CD1c-positive myeloid dendritic cell (primary cell): ENCODE measurements around the gene INAFM1.
"Not testable (repeated sequence)": the region's sequence is repeated elsewhere in the genome, so short reads cannot be mapped to it uniquely, and the experiment has no call there.

ENCODE experiments used
- DNase-seq: peaks from one replicate; pipeline ENCODE4 v3.0.0-alpha.2; 2016; ENCODE audit errors: extremely low spot score

INAFM1 gene

DNA sequence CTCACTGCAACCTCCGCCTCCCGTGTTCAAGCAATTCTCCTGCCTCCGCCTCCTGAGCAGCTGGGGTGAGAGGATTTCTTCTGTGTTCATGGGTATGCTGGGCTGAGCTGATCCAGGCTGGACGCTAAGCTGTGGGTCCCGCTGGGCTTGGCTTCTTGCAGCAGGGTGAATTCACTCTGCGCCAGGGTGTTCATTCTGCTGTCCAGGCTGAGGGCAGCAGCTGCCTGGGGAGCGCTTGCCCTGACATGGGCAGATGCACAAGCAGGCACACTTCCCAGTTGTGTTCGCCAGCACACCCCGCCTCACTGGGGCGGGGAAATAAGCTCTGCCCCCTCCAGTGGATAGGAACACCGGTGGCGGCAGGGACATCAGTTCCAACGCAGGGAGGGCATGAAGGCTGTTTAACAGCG lies 7.3 kb upstream of the INAFM1 start:
- DNase-seq: no peak

DNA sequence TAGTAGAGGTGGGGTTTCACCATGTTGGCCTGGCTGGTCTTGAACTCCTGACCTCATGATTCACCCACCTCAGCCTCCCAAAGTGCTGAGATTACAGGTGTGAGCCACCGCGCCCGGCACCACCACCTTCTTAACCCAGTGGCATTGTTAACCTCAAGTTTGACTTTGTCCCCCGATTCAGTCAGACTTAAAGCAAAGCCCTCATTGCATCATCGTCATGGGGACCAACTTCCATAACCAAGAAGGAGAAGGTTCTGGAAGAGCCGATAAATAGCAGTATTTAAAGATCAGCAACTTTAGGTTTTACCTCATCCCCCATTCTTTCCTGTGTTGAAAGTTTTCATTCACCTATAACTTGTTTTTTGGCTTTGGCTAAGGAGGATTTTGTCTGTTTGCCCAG lies 6.7 kb upstream of the INAFM1 start:
- no peak for DNase-seq

DNA sequence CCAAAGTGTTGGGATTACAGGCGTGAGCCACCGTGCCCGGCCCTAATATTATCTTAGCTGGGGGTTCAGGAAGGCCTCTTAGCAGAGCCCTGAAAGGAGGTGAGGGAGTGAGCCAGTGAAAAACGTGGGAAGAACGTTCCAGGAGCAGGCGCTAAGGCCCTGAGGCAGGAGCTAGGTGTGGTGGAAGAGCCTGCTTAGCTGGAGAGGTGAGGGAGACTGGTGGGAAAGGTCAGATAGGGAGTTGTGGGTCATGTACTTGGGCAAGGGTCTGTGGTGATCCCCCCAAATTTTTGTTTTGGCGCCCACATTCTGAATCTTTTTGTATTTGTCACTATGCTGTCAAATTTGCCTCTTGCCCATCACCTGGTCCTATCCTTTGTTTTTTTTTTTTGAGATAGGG lies 5.1 kb upstream of the INAFM1 start:
- no peak for DNase-seq

DNA sequence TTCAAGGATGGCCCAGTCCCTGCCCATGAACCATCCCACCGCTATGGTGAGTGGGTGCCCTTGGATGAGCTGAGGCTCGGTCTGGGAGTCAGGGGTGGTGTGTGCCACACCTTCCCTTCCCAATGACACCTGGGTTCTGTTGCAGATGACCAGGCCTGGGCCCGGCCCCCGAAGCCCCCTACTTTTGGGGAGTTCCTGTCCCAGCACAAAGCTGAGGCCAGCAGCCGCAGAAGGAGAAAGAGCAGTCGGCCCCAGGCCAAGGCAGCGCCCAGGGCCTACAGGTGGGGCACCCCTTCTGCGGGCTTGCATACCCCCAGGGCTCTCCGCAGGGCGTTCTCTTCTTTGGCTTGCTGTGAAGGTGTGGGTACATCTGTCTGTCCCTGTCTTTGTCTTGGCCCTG lies 4.3 kb upstream of the INAFM1 start:
- DNase-seq: no peak

DNA sequence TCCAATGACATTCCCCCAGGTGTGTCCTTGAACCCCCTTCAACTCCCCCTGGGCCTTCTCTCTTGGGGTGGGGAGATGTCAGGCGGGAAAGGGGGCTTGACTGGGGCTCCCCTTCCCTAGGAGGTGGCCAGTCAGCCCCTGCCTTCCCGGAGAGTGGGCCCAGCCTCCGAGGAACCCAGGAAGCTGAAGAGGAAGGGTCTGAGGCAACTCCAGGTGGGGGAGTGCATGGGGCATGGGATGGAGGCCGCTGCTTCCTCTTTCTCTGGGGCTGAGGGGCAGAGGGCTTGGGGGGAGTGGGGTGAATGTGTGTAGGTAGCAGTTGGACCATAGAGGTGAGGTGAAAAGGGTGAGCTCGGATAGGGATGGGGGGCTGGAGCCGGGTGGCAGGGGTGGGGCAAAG lies 2.7 kb upstream of the INAFM1 start:
- no peak for DNase-seq

DNA sequence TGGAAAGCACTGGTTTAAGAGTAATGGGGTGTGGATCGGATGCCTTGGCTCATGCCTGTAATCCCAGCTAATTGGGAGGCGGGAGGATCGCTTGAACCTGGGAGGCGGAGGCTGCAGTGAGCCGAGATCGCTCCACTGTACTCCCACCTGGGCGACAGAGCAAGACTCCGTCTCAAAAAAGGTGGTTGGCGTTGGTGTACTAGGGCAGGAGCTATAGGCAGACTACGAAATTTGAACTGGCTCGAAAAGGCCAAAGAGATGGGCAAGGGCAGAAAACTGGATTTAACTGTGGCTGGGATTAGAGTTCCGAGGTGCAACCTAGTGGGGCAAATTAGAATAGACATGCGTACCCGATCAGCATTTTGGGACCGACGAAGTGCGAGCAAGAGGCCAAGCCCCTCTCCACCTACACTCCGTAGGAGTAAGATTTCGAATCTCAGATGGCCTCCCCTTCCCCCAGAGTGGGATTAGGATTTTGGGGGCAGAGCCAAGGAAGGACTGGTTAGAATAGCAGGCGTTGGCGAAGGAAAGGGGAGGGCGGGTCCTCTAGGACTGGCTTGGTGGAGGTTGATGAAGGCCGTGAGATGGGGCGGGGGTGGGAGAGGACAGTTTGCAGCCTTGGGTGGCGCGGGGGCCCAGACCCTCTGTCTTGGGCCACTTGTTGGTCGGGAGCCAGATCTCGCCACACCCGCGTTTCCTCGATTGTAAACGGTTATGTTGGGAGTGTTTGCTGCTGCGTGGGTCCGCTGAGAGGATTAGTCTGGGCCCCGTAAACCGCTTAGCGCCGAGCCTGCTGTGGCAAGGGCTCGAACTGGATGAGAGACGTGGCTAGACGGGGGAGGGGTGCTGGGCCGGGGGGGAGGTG lies 2.0 kb upstream of the INAFM1 start:
- no peak for DNase-seq

DNA sequence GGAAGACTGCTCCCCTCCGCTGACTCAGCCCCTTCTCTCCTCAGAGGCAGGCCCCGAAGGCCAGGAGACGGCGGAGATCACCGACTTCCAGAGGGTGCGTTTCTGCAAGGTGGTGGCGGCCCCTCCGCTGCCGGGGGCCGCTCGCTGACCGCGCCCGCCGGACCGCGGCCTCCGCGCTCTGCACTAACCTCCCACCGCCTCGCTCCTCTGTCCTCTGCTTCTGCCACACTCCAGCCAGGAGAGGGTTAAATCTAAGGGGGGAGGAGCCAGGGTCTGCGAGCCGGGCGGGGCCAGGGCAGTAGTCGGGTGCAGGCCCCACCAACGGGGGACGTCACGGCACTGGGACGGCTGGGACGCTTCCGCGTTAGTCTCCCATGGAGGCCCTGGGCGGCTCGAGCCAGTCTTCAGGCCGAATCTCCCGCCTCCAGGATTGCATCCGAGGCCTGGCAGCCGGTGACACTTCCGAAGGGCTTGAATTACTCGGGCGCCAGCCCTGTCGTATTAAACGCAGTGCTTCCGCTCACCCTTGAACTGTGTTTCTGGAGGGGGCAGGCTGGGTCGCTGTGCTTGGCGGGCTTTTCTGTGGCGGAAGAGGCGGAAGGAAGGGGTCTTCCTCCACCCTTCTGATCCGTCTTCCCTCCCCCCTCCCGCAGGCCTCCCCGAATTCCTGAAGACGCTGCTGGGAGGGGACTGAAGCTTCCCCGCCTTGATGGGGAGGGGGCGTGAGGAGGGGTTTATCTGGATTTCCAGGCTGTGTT lies 1.2 kb upstream of the INAFM1 start:
- DNase-seq: peak; percentile 94

DNA sequence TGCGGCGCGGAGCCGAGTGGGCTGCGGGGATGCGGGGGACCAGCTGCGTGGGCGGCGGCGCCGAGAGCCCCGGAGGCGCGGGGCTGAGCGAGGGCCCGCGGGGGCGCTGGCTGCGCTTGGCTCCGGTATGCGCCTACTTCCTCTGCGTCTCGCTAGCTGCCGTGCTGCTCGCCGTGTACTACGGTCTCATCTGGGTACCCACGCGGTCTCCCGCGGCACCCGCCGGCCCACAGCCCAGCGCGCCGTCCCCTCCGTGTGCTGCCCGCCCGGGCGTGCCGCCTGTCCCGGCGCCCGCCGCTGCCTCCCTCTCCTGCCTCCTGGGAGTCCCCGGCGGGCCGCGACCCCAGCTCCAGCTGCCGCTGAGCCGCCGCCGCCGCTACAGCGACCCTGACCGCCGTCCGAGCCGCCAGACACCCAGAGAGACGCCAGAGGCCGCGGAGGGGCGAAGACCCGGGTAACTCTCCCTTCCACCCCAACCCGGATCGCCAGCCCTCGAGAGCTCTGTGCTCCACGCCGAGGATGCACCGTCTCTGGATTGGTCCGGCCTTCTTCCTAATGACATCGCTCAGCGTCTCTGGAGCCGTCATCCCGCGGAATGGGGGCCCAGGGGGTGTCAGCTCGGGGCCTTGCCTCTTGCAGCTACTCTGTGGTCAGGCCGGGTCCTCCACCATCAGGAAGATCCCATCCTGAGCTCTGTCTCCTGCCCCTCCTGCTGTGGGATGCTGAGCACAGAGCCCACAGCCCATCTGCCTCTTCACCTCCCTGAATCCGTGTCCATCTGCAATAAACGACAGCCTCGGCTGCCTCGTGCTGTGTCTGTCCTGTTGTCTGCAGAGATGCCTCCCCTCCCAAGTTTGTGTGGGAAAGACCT lies 441 bp downstream of the INAFM1 start:
- peak; percentile 76 for DNase-seq

DNA sequence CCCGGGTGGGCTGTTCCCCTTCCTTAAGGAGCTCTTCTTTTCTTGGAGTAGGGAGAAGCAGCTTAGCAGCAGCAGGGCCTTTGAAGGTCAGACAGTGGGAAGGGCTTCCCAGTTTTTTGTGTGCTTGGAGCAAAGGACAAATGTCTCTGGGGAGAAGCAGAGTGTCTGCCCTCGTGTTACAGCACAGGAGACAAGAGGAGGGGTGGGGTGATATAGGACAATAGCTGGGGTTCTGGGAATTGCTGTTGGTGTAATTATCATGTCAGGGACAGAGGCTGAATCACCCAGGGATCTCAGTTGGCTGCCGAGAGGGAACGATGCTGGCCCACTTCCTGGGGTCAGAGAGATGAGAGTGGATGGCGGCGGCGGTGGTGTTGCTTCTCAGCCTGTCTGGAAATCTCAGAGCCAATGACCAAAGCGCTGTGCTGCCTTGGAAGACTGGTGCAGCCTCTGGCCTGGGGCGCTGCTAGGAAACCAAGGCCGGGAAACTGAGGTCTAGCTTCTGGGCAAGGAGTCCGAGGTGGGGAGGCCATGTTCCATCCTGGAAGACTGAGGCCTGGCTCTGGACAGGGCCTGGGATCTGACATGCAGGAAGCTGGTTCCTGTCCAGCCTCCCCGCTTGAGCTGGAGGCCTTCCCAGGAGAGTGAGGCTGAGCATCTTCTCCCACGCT lies 1.2 kb downstream of the INAFM1 start:
- no peak for DNase-seq

DNA sequence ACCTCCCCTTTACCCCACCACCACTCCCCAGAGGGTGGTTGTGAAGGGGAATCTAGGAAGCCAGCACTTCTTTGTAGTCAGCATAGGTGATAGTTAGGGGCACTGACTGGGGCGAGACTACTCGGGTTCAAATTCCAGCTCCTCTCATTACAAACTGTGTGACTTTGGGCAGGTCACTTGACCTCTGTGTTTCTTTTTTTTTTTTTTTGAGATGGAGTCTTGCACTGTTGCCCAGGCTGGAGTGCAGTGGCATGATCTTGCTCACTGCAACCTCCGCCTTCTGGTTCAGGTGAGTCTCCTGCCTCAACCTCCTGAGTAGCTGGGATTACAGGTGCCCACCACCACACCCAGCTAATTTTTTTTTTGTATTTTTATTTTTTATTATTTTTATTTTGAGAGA lies 1.8 kb downstream of the INAFM1 start:
- not testable (repeated sequence) for DNase-seq

DNA sequence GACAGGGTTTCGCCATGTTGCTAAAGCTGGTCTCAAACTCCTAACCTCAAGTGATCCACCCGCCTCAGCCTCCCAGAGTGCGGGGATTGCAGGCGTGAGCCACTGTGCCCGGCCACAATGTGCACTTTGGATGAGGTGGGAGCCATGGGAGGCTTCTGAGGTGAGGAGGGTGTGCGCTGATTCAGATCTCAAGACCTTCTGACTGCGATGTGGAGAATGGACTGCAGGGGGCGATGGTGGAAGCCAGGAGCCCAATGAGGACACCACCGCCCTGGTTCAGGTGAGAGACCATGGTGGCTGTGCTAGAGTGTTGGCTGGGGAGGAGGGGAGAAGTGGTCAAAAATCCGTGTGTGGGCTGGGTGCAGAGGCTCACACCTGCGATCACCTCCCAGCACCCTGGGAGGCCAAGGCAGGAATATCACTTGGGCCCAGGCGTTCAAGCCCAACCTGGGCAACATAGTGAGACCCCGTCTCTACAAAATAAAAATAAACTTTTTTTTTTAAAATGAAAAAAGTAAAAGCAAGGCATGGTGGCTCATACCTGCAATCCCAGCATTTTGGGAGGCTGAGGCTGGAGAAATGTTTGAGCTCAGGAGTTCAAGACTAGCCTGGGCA lies 5.6 kb downstream of the INAFM1 start:
- peak; percentile 34 for DNase-seq

DNA sequence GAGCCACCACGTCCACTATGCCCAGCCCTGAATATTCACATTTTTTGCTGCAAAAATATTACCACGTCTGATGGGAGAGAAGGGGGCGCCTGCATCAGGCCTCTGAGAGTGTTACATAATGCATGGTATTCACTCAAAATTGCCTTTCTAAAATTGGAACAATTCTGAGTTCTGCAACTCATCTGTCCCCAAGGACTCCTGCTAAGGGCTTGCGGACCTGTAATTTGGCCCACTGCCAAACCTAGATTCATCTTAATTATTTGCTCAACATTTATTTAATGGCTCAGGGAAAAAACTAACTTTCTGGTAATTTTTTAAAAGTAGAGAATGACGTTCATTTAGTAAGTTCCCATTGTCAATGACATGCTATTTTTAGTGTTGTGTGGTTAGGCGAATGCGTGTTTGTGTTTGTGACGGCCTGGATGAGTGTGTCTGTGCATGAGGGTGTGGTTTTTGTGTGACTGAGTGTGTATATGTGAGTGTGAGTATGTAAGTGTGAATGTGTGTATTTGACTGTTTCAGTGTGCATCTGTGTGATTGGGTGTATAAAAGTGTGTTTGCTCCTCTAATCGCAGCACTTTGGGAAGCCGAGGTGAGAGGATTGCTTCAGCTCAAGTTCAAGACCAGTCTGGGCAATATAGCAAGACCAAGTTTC lies 8.8 kb downstream of the INAFM1 start:
- DNase-seq: no peak

DNA sequence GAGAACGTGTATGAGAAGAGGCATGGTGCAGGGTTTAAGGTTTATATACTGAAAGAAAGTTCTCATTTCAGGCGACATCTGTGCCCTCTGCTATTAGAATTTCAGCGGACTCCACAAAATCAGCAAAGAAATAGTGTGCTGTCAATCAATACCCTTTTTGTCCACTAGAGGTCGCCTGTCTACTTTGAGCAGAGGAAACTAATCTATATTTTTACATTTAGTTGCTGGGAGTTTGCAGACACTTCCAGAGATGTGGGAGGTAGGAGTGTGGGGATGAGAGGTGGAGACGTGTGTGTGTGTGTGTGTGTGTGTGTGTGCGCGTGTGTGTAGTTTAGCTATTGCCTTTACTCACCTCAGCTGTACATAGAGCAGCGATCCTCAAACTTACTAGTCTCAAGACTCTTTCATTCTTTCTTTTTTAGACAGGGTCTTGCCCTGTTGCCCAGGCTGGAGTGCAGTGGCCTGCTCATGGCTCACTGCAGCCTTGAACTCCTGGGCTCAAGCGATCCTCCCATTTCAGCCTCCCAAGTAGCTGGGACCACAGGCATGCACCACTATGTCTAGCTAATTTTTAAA lies 9.7 kb downstream of the INAFM1 start:
- DNase-seq: peak; percentile 78

DNA sequence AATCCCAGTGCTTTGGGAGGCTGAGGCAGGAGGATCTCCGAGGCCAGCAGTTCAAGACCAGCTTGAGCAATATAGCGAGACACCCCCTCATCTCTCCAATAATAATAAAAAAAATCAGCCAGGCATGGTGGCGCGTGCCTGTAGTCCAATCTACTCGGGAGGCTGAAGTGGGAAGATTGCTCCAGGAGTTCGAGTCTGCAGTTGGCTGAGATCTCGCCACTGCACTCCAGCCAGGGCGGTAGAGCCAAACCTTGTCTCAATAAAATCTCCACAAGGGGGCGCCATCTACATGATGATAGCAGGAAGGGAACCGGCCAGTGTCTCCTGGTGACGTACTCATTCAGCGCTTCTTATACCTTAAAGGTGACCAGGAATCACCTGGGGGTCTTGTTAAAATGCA lies 21.4 kb downstream of the INAFM1 start:
- peak; percentile 91 for DNase-seq

DNA sequence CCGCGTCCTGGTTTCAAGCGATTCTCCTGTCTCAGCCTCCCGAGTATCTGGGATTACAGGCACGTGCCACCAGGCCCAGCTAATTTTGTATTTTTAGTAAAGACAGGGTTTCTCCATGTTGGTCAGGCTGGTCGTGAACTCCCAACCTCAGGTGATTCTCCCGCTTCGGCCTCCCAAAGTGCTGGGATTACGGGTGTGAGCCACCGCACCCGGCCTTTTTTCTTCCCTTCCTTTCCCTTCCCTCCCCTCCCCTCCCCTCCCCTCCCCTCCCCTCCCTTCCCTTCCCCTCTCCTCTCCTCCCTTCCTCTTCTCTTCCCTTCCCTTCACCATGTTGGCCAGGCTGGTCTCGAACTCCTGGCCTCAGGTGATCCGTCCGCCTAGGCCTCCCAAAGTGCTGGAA lies 26.2 kb downstream of the INAFM1 start:
- DNase-seq: not testable (repeated sequence)

DNA sequence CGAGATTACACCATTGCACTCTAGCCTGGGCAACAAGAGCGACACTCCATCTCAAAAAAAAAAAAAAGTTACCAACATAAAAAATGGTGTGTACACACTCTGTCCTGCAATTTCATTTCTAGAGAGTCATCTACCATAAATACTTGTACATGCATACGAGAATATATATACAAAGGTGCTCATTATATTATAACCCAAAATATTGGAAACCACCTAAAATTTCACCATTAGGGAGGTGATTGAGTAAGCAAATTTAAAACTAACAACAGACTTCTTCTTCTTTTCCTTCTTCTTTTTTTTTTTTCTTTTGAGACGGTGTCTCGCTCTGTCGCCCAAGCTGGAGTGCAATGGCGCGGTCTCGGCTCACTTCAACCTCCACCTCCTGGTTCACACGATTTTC lies 27.6 kb downstream of the INAFM1 start:
- peak; percentile 53 for DNase-seq

DNA sequence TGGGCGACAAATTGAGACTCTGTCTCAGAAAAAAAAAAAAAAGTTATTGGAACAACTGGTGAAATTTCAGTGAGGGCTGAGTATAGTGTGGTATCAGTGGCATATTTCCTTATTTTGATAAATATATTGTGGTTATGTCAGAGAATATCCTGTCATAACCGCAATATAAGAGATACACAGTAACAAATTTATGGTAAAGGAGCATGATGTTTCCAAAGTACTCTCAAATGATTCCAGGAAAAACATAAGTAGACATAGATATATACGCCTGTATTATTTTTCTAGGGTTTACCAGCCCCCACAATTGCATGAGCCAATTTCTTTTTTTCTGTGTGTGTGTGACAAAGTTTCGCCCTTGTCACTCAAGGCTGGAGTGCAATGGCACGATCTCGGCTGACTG lies 29.3 kb downstream of the INAFM1 start:
- no peak for DNase-seq

DNA sequence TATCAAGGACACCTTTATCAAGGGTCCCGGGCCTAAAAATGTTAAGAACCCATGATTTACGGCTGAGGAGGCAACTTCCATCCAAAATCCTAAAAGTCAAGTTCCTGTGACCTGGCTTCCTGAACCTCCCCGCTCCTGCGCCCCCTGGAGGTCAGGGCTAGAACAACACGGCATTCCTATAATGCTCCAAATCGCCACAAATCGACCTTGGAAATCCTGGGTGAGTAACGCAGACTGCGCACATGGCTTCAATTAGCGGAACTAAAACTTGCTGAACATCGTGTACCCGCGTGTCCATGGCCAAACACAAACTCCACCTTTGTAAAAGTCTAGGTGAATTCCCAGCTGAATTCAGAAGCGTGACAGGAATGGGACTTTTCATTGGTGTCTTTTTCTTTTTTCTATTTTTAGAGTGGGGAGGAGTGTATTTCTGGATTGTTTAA lies 30.6 kb downstream of the INAFM1 start:
- peak; percentile 88 for DNase-seq

DNA sequence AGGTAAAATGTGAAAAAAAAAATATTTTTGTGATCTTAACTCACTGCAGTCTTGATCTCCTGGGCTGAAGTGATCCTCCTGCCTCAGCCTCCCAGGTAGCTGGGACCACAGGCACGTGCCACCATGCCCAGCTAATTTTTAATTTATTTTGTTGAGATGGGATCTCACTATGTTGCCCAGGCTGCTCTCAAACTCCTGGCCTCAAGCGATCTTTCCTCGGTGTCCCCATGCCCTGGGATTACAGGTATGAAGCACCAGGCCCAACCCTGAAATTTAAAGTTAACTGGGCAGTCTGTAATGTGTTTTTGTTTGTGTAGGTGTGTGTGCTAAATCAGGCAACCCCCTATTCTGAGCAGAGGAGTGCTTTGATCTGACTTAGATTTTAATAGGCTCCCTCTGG lies 31.6 kb downstream of the INAFM1 start:
- no peak for DNase-seq

DNA sequence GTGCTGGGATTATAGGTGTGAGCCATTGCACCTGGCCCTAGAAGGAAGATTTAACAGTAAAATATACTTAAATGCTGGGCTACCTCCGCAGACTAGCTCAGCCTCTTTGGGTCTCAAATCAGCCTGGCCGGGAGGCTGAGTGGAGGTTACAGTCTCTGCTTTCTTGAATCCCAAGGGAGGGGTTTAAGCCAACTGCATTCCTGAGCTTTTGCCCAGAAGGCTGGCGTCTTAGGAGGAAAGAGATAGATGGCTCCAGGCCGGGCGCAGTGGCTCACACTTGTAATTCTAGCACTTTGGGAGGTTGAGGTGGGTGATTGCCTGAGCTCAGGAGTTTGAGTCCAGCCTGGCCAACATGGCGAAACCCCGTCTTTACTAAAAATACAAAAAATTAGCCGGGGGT lies 34.4 kb downstream of the INAFM1 start:
- no peak for DNase-seq
